ENCODE data around the gene ARID3C.

DNA sequence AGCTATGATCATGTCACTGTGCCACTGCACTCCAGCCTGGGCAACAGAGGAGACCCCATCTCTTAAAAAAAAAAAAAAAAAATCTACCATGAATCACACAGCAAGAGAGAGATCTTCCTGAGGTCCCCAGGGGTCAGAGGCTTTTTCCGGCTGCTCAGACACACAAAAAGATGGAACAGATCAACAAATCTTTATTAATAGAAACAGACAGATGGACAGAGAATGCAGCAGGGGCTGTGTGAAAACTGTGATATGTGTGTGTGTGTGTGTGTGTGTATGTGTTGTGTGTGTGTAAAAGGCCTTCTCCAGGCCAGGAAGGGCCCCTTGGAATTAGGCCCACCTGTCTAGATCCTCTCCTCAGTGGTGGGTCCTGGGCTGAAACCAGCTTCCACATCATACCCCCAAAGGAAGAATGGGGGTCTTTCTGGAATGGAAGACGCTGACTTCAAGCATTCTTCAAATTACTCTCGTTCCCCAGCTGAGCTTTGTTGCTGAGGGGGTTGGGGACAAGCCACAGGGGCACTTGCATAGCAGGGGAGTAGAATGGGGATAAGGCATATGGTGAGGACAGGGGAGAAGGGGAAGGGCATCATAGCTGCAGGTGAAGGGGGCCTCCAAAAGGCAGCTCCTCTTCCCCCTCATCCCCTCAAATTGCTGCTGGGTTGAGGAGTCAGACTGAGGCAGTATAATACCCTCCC is 5.8 kb upstream of the ARID3C start:
- TF ChIP-seq, protein P1, sequence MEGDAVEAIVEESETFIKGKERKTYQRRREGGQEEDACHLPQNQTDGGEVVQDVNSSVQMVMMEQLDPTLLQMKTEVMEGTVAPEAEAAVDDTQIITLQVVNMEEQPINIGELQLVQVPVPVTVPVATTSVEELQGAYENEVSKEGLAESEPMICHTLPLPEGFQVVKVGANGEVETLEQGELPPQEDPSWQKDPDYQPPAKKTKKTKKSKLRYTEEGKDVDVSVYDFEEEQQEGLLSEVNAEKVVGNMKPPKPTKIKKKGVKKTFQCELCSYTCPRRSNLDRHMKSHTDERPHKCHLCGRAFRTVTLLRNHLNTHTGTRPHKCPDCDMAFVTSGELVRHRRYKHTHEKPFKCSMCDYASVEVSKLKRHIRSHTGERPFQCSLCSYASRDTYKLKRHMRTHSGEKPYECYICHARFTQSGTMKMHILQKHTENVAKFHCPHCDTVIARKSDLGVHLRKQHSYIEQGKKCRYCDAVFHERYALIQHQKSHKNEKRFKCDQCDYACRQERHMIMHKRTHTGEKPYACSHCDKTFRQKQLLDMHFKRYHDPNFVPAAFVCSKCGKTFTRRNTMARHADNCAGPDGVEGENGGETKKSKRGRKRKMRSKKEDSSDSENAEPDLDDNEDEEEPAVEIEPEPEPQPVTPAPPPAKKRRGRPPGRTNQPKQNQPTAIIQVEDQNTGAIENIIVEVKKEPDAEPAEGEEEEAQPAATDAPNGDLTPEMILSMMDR (IDR thresholded peaks at IDR 0.05) = no peak
- no peak for TF ChIP-seq EZH2 (IDR thresholded peaks at IDR 0.05)
- no peak for TF ChIP-seq EZH2phosphoT487 (IDR thresholded peaks at IDR 0.05)
